Measurements from ENCODE around the gene KIFAP3.

GRCh38 chr1:170048515-170048914 lies 26.0 kb downstream of the KIFAP3 start:
- TF ChIP-seq YY1 (IDR thresholded peaks at IDR 0.05; ENCODE audit: insufficient read depth, insufficient read length) (no peak), ZNF274 (IDR thresholded peaks at IDR 0.05; ENCODE audit: low read depth, low read length) (no peak)

Measured in NT2/D1 (cell line).